ENCODE data around the gene CCR3.

Gene CCR3

DNA sequence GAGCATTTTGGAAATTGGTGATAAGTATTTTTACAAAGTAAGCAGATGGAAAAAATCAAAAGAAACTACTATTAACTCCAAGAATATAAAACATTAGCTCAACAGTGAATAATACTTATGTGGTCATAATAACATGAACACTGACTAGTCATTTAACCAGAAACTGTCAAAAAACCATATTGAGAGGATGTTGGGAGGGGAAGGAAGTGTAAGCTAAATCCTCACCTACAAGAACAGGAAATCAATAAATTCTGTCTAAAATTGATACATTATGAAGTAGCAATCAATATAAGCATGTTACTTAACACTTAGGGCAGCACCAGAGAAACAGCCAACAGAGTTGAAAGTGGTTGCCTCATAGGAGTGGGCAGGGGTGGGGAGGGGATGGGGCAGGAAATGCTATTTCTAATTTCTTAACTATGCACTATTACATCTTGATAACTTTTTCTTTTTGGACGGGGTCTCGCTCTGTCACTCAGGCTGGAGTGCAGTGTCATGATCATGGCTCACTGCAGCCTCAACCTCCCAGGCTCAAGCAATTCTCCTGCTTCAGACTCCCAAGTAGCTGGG, 41.7 kb downstream of the CCR3 start:
- DNase-seq (ENCODE audit: low read depth), result no peak
- TF ChIP-seq, protein P1, sequence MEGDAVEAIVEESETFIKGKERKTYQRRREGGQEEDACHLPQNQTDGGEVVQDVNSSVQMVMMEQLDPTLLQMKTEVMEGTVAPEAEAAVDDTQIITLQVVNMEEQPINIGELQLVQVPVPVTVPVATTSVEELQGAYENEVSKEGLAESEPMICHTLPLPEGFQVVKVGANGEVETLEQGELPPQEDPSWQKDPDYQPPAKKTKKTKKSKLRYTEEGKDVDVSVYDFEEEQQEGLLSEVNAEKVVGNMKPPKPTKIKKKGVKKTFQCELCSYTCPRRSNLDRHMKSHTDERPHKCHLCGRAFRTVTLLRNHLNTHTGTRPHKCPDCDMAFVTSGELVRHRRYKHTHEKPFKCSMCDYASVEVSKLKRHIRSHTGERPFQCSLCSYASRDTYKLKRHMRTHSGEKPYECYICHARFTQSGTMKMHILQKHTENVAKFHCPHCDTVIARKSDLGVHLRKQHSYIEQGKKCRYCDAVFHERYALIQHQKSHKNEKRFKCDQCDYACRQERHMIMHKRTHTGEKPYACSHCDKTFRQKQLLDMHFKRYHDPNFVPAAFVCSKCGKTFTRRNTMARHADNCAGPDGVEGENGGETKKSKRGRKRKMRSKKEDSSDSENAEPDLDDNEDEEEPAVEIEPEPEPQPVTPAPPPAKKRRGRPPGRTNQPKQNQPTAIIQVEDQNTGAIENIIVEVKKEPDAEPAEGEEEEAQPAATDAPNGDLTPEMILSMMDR (IDR thresholded peaks at IDR 0.05; ENCODE audit: low read depth, low read length, missing control alignments), result no peak
- in situ Hi-C loops (cut with HindIII; ENCODE audit: low sequenced_read_pairs), result no loop called here
- no peak overlapping the region for H3K4me3 ChIP-seq (ENCODE audit: low read depth, low read length)

DNA sequence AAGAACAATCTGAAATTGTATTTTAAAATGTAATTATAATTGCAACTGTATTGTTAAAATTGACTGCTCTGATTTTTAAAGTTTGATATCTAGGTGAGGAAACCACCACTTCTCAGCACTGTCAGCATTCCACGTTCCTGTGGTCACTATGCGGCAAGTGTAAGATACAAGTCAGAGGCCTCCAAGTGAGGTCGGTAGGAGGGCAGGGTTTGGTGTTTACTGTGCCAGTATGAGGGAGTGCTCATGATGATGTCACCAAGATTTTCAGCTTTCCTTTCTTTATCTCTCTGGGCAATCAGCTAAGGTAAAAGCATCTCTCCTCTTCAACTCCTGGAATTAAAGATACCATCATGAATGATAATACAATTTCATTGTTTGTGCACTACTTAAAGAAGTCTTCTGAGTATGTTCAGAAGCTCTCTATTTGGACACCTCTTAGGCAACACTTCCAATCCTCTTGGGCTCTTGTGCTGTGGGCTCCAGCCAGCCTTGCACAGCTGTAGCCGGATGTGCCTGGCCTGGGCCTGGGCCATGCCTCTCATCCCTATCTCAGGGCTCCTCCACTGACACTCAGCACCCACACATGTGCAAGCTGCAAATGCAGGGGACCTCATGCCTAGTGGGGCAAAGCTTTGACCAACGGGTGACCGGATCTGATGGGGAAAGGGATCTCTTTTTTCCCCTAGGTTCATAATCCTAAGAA, 42.9 kb downstream of the CCR3 start:
- in situ Hi-C loops (cut with HindIII; ENCODE audit: low sequenced_read_pairs), result no loop called here
- TF ChIP-seq, protein P1 (IDR thresholded peaks at IDR 0.05; ENCODE audit: low read depth, low read length, missing control alignments), result no peak
- no peak overlapping the region for H3K4me3 ChIP-seq (ENCODE audit: low read depth, low read length)
- DNase-seq (ENCODE audit: low read depth), result no peak

DNA sequence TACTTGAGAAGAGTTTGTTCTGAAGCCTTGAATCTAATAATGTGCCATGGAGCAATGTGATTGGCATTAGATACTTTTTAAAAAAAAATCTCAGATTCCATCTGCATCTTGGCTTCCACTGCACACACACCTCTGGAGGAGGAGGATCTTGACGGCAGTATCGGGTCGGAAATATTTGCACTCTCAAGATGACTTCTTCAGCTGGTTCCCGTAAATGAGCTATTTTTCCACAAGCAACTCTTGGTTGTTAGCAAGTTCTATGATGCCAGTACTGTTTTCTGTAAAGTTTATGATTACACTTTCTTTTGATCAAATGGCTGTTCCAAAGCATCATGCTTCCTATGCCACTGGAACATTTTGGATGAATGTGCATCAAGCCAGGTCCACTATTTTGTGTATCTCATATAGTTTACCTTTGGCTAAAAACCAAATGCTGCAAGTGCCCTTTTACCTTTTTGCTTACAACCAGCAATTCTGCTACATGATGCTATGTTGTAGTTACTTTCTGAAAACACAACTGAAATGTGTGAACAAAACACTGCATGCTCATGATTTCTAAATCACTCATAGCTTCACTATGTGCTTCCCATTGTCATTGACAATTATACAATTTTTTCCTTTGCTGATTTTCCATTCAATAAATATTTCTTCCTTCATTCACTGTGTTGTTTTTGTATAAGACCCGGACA, 43.8 kb downstream of the CCR3 start:
- TF ChIP-seq, protein P1 (IDR thresholded peaks at IDR 0.05; ENCODE audit: low read depth, low read length, missing control alignments), result no peak
- no peak overlapping the region for H3K4me3 ChIP-seq (ENCODE audit: low read depth, low read length)
- no peak for DNase-seq (ENCODE audit: low read depth)

DNA sequence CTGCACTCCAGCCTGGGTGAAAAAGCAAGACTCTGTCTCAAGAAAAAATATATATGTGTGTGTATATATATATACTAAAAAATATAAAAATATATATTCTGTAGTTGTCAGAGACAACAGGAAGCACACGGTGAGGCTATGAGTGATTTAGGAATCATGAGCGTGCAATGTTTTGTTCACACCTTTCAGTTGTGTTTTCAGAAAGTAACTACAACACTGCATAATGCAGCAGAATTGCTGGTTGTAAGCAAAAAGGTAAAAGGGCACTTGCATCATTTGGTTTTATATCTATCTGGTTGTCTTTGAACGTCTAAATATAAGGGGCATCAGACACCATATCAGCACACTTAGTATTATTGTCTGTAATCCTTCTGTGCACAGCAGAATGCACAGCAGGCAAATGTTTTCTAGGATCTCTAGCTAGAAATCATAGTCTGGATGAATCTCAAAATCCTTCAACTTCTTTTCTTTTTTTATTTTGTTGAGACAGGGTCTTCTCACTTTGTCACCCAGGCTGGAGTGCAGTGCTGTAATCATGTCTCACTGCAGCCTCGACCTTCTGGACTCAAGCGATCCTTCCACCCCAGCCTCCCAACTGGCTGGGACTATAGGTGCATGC, 44.8 kb downstream of the CCR3 start:
- H3K4me3 ChIP-seq (ENCODE audit: low read depth, low read length), result no peak overlapping the region
- TF ChIP-seq, protein P1 (IDR thresholded peaks at IDR 0.05; ENCODE audit: low read depth, low read length, missing control alignments), result no peak
- in situ Hi-C loops (cut with HindIII; ENCODE audit: low sequenced_read_pairs), result no loop called here
- DNase-seq (ENCODE audit: low read depth), result no peak

More for the DNA sequence above, 43.8 kb downstream of the CCR3 start:
- in situ Hi-C loops (cut with HindIII; ENCODE audit: low sequenced_read_pairs), result no loop called here

DNA sequence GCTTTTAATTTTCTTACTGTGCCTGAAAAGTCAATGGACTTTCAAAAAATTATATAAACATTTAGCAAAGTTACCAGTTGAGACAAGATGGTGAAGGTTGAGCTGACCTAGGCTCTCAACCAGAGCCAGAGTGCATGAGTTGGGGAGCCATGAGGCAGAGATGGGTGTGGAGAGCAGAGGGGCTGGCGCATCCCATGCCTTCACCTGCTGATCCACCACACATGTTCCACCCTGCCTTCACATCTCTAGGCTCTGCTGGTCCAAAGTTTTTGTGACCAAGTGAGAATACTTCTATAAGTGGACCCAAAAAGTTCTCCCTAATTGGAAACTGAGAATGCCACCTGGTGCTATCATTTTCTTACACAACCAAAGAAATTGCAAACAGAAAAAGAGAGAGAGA, 47.3 kb downstream of the CCR3 start:
- no peak for DNase-seq (ENCODE audit: low read depth)
- in situ Hi-C loops (cut with HindIII; ENCODE audit: low sequenced_read_pairs), result no loop called here
- TF ChIP-seq, protein P1 (IDR thresholded peaks at IDR 0.05; ENCODE audit: low read depth, low read length, missing control alignments), result no peak
- H3K4me3 ChIP-seq (ENCODE audit: low read depth, low read length), result no peak overlapping the region

DNA sequence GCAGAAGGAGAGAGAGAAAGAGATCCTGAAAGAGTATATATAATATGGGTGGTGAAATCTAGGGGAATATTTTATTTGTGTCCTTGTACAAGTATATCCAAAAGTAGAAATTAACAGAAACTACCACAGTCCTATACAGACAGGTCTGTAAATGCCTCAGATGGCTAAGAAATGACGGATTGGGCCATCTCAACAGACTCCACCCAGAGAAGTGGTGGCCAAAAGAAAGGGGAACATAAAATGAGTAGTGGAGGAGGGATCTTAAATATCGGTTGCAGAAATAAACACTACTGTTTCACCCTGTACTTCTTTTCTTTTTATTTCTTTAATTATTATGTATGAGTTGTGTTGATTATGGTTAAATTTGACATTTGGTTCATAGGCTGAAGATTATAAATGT, 47.7 kb downstream of the CCR3 start:
- DNase-seq (ENCODE audit: low read depth), result no peak
- TF ChIP-seq, protein P1 (IDR thresholded peaks at IDR 0.05; ENCODE audit: low read depth, low read length, missing control alignments), result no peak
- no peak overlapping the region for H3K4me3 ChIP-seq (ENCODE audit: low read depth, low read length)
- in situ Hi-C loops (cut with HindIII; ENCODE audit: low sequenced_read_pairs), result no loop called here

Data from astrocyte of the cerebellum (primary cell).